SK-N-SH (cell line): Measurements from ENCODE around the gene ZMYM3.

Experiments used
- CHD2 ChIP-seq: fragments of 150-350 bp; IDR thresholded peaks from 2 replicates; pipeline ENCODE4 v1.6.1; 2018; ENCODE audit warnings: low read length; ENCODE audit not compliant: partially characterized antibody
- CTCF ChIP-seq: fragments of 200-600 bp; sonication (generic); IDR thresholded peaks from 2 replicates; pipeline ENCODE4 v1.6.1; 2017; ENCODE audit warnings: antibody characterized with exemption, mild to moderate bottlenecking, moderate library complexity
- MAX ChIP-seq: IDR thresholded peaks from 2 replicates; pipeline ENCODE4 v1.4.0; 2012; ENCODE audit warnings: low read depth
- POLR2AphosphoS5 ChIP-seq: IDR thresholded peaks from 2 replicates; pipeline ENCODE4 v1.6.1; 2012; ENCODE audit warnings: low read depth, low read length
- RAD21 ChIP-seq: IDR thresholded peaks from 2 replicates; pipeline ENCODE4 v1.6.1; 2012; ENCODE audit warnings: mild to moderate bottlenecking, low read length
- TF ChIP-seq, protein P1 (sequence below): fragments of 150-350 bp; IDR thresholded peaks from 2 replicates; pipeline ENCODE4 v1.6.1; 2016; ENCODE audit warnings: mild to moderate bottlenecking, low read depth, low read length
- TF ChIP-seq, protein P2 (sequence below): IDR thresholded peaks from 2 replicates; pipeline ENCODE4 v1.6.1; 2012; ENCODE audit warnings: mild to moderate bottlenecking, low read depth, low read length, moderate library complexity

GRCh38 chrX:71215338-71215912, 38.5 kb downstream of the ZMYM3 start:
- TF ChIP-seq, protein P1, sequence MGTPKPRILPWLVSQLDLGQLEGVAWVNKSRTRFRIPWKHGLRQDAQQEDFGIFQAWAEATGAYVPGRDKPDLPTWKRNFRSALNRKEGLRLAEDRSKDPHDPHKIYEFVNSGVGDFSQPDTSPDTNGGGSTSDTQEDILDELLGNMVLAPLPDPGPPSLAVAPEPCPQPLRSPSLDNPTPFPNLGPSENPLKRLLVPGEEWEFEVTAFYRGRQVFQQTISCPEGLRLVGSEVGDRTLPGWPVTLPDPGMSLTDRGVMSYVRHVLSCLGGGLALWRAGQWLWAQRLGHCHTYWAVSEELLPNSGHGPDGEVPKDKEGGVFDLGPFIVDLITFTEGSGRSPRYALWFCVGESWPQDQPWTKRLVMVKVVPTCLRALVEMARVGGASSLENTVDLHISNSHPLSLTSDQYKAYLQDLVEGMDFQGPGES = no peak
- TF ChIP-seq CTCF = no peak
- TF ChIP-seq POLR2AphosphoS5 = no peak
- TF ChIP-seq, protein P2, sequence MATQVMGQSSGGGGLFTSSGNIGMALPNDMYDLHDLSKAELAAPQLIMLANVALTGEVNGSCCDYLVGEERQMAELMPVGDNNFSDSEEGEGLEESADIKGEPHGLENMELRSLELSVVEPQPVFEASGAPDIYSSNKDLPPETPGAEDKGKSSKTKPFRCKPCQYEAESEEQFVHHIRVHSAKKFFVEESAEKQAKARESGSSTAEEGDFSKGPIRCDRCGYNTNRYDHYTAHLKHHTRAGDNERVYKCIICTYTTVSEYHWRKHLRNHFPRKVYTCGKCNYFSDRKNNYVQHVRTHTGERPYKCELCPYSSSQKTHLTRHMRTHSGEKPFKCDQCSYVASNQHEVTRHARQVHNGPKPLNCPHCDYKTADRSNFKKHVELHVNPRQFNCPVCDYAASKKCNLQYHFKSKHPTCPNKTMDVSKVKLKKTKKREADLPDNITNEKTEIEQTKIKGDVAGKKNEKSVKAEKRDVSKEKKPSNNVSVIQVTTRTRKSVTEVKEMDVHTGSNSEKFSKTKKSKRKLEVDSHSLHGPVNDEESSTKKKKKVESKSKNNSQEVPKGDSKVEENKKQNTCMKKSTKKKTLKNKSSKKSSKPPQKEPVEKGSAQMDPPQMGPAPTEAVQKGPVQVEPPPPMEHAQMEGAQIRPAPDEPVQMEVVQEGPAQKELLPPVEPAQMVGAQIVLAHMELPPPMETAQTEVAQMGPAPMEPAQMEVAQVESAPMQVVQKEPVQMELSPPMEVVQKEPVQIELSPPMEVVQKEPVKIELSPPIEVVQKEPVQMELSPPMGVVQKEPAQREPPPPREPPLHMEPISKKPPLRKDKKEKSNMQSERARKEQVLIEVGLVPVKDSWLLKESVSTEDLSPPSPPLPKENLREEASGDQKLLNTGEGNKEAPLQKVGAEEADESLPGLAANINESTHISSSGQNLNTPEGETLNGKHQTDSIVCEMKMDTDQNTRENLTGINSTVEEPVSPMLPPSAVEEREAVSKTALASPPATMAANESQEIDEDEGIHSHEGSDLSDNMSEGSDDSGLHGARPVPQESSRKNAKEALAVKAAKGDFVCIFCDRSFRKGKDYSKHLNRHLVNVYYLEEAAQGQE = no peak
- no peak for TF ChIP-seq RAD21
- TF ChIP-seq MAX = no peak
- no peak for TF ChIP-seq CHD2
